HepG2 (cell line): ENCODE measurements around the gene CDH23. TPM values are rescaled to one million over a fixed set of nuclear protein-coding genes. Genes with fewer than 3 reads are reported as not detected.

Experiments
- DBP ChIP-seq: sonication (generic); formaldehyde crosslinking; IDR thresholded peaks from 2 replicates; pipeline ENCODE4 v1.4.0; 2020; ENCODE audit warnings: missing genetic modification reagents; ENCODE audit errors: not compliant biosample characterization
- FOSL2 ChIP-seq: sonication (generic); formaldehyde crosslinking; IDR thresholded peaks from 2 replicates; pipeline ENCODE4 v1.4.0; 2020; ENCODE audit warnings: missing genetic modification reagents
- FOXO4 ChIP-seq: sonication (generic); formaldehyde crosslinking; conservative IDR thresholded peaks from 2 replicates; pipeline ENCODE4 v1.8.1; 2023; ENCODE audit warnings: missing genetic modification reagents
- GMEB2 ChIP-seq: IDR thresholded peaks from 2 replicates; pipeline ENCODE4 v1.6.1; 2016; ENCODE audit warnings: missing biosample characterization, missing genetic modification reagents, low read depth
- HBP1 ChIP-seq: IDR thresholded peaks from 2 replicates; pipeline ENCODE4 v1.6.1; 2016; ENCODE audit warnings: low read depth, control low read depth
- IRX3 ChIP-seq: sonication (generic); formaldehyde crosslinking; IDR thresholded peaks from 2 replicates; pipeline ENCODE4 v1.8.1; 2023; ENCODE audit warnings: mild to moderate bottlenecking, low read depth, missing genetic modification reagents, borderline replicate concordance
- KMT2B ChIP-seq: IDR thresholded peaks from 2 replicates; pipeline ENCODE4 v1.6.1; 2016; ENCODE audit warnings: missing genetic modification reagents, missing compliant biosample characterization
- MXD4 ChIP-seq: IDR thresholded peaks from 2 replicates; pipeline ENCODE4 v1.6.1; 2016; ENCODE audit warnings: mild to moderate bottlenecking, missing biosample characterization, missing genetic modification reagents
- NR2F6 ChIP-seq, 2 experiments: IDR thresholded peaks; 2 replicates each; pipeline ENCODE4 v1.6.1; 2016; ENCODE audit warnings: antibody characterized with exemption in 1 of 2, mild to moderate bottlenecking in 1 of 2
- POLR2AphosphoS5 ChIP-seq: IDR thresholded peaks from 2 replicates; pipeline ENCODE4 v1.6.1; 2012; ENCODE audit warnings: low read depth, low read length
- RBM22 ChIP-seq: fragments of 200-400 bp; formaldehyde crosslinking; optimal IDR thresholded peaks from 2 replicates; pipeline ENCODE3; 2017; ENCODE audit warnings: mild to moderate bottlenecking, low read length, moderate library complexity
- SKI ChIP-seq: fragments of 450-650 bp; IDR thresholded peaks from one replicate; pipeline ENCODE4 v1.6.1; 2018; ENCODE audit warnings: mild to moderate bottlenecking; ENCODE audit not compliant: partially characterized antibody
- STAG1 ChIP-seq: sonication (generic); formaldehyde crosslinking; IDR thresholded peaks from 2 replicates; pipeline ENCODE4 v1.4.0; 2020; ENCODE audit warnings: missing genetic modification reagents
- TSC22D2 ChIP-seq: sonication (generic); formaldehyde crosslinking; IDR thresholded peaks from 2 replicates; pipeline ENCODE4 v1.5.1; 2020; ENCODE audit warnings: missing genetic modification reagents, mild to moderate bottlenecking, borderline replicate concordance
- U2AF2 ChIP-seq: fragments of 200-400 bp; formaldehyde crosslinking; IDR thresholded peaks from 2 replicates; pipeline ENCODE4 v1.6.1; 2017; ENCODE audit warnings: low read depth, mild to moderate bottlenecking, low read length
- ZHX1 ChIP-seq: sonication (generic); formaldehyde crosslinking; IDR thresholded peaks from 2 replicates; pipeline ENCODE4 v1.8.1; 2022; ENCODE audit warnings: low read depth, mild to moderate bottlenecking, missing genetic modification reagents
- ZNF160 ChIP-seq: sonication (generic); formaldehyde crosslinking; IDR thresholded peaks from 2 replicates; pipeline ENCODE4 v1.8.0; 2022; ENCODE audit warnings: mild to moderate bottlenecking, inconsistent platforms, missing genetic modification reagents
- ZNF546 ChIP-seq: sonication (generic); formaldehyde crosslinking; conservative IDR thresholded peaks from 2 replicates; pipeline ENCODE4 v1.8.1; 2023; ENCODE audit warnings: mild to moderate bottlenecking, missing genetic modification reagents
- ZSCAN21 ChIP-seq: sonication (generic); formaldehyde crosslinking; IDR thresholded peaks from 2 replicates; pipeline ENCODE4 v1.8.0; 2022; ENCODE audit warnings: mild to moderate bottlenecking, missing genetic modification reagents, moderate library complexity, borderline replicate concordance
- ZSCAN9 ChIP-seq: IDR thresholded peaks from 2 replicates; pipeline ENCODE4 v1.6.1; 2016; ENCODE audit warnings: borderline replicate concordance
- polyA plus RNA-seq, 8 experiments: library from polyadenylated mRNA; depleted of rRNA in 3 of 8; stranded (reverse) in 7 of 8; unstranded in 1 of 8; fragments of >200 nt; fragmentation: Illumina TruSeq in 4 of 8; extraction: Trizol in 4 of 8; gene quantifications; 2 replicates each; pipeline versions ENCODE4 v1.2.1 to v1.2.3, GENCODE V29; 2011 to 2016; ENCODE audit warnings: low read depth in 4 of 8, missing spikeins in 1 of 8, mixed read lengths in 1 of 8; ENCODE audit not compliant: insufficient read depth in 1 of 8
- total RNA-seq, 5 experiments: library from RNA; depleted of rRNA; stranded (reverse); fragments of >200 nt; fragmentation: Illumina TruSeq; extraction: Trizol; gene quantifications; 2 replicates each; pipeline ENCODE4 v1.2.3, GENCODE V29; 2016; ENCODE audit warnings: low read depth in 1 of 5

The CDH23 gene
- total and polyA plus RNA-seq, 2 of the 13 experiments (the other 11 are each of a cell fraction or from before 2014, with no cell fraction given) = 0.13 TPM; not detected in 1

GRCh38 chr10:71638822-71639719 lies 242.4 kb downstream of the CDH23 start (continued):
- TF ChIP-seq GMEB2 (CRISPR knock-in tag) (no peak), STAG1 (CRISPR knock-in tag) (no peak), NR2F6 (IDR thresholded peaks at IDR 0.05) (0 out of 2 replicates have a peak, but pooled peaks have one; percentile 25), NR2F6 (CRISPR knock-in tag; IDR thresholded peaks at IDR 0.05) (peak; percentile 59), FOSL2 (0 out of 2 replicates have a peak, but pooled peaks have one; percentile 5), ZSCAN21 (CRISPR knock-in tag) (peak; percentile 39; the same call in 1 of the 2 replicates), ZHX1 (CRISPR knock-in tag) (no peak), HBP1 (CRISPR knock-in tag) (no peak), FOXO4 (CRISPR knock-in tag) (no peak), DBP (CRISPR knock-in tag) (no peak), IRX3 (CRISPR knock-in tag) (no peak), ZNF546 (no peak), KMT2B (CRISPR knock-in tag) (no peak), ZNF160 (CRISPR knock-in tag) (no peak), POLR2AphosphoS5 (no peak), TSC22D2 (CRISPR knock-in tag) (no peak), RBM22 (no peak), SKI (no peak), U2AF2 (no peak), ZSCAN9 (CRISPR knock-in tag) (0 out of 2 replicates have a peak, but pooled peaks have one; percentile 5), MXD4 (CRISPR knock-in tag) (no peak; the same call in 1 of the 2 replicates)
